Measurements from ENCODE around the gene TEAD4. TPM values are rescaled to one million over a fixed set of nuclear protein-coding genes. Genes with fewer than 3 reads are reported as not detected.
A peak's percentile ranks its signal among the peaks of the same experiment; 100 is the strongest.

The TEAD4 gene
- total RNA-seq, 1 experiment from 2014 or later = 43.2 TPM

- intact Hi-C loops (cut with micrococcal nuclease) = loop anchor here (1.0 kb wide), 2 partner anchors 59 to 91 kb away; no protein-coding TSS in a partner anchor
These were observed 14.7 kb upstream of the TEAD4 start for GRCh38 chr12:2944401-2945047.

More at GRCh38 chr12:2944401-2945047, 14.7 kb upstream of the TEAD4 start:
- H4K20me1 ChIP-seq (ENCODE audit: insufficient read depth) = no peaks in the 10 kb centered on the region
- no peaks in the 10 kb centered on the region for H3K79me2 ChIP-seq (ENCODE audit: insufficient read depth, low read length)
- ChIA-PET CTCF (interaction anchor here (0.9 to 2.5 kb wide), 14 partner anchors 11 to 204 kb away, joined by 3 to 22 read pairs (median 4); partner anchors contain the start of genes FOXM1 and RHNO1), RAD21 (ENCODE audit: low non-redundant PET in 1 of 2, low total read pairs in 2 of 2, uncharacterized antibody in 2 of 2, unreplicated experiment in 2 of 2) (interaction anchor here in 1 of 2 experiments (0.7 to 0.9 kb wide), 2 partner anchors 58 to 59 kb away, joined by 3 read pairs; no protein-coding TSS in a partner anchor), POLR2A (interaction anchor here (1.1 to 1.3 kb wide), 2 partner anchors 17 to 59 kb away, joined by 3 to 4 read pairs; no protein-coding TSS in a partner anchor)
- H3K9ac ChIP-seq (ENCODE audit: low read length) = no peak overlapping the region
- DNase-seq (ENCODE audit: low read depth, low spot score) (peak; percentile 34), ATAC-seq (peak; percentile 95)
- H3K27ac ChIP-seq (ENCODE audit: low read depth, low read length) = no peak overlapping the region
- H2AFZ ChIP-seq (ENCODE audit: low read depth, low read length, poor library complexity, severe bottlenecking) = peak overlapping the region; percentile 91
- H3K4me1 ChIP-seq (ENCODE audit: control insufficient read depth in 1 of 2, insufficient read depth in 2 of 2, low read length in 2 of 2) = peaks cover 2 to 11% of the 10 kb centered on the region in 2 experiments; a peak in 2 of 4 replicates
- no peaks in the 10 kb centered on the region for H3K27me3 ChIP-seq (ENCODE audit: insufficient read depth, low read length)
- H3K9me2 ChIP-seq (ENCODE audit: insufficient read depth) = no peaks in the 10 kb centered on the region
- BruUV-seq (replicated peaks) = no TSS peak
- H3K36me3 ChIP-seq (ENCODE audit: control insufficient read depth in 1 of 2, insufficient read depth in 2 of 2, low read length in 2 of 2) = no peaks in the 10 kb centered on the region
- no peaks in the 10 kb centered on the region for H3K9me3 ChIP-seq (ENCODE audit: control insufficient read depth in 1 of 2, insufficient read depth in 1 of 2, low read depth in 1 of 2, low read length in 2 of 2)
- peak overlapping the region; percentile 48 for H3K4me2 ChIP-seq (ENCODE audit: low read length)
- H3K4me3 ChIP-seq (replicated peaks in 1 of 2; ENCODE audit: low read depth in 1 of 2, low read length in 2 of 2) = no peak overlapping the region
- TF ChIP-seq REST (IDR thresholded peaks at IDR 0.05; ENCODE audit: low read depth) = no peak
- TF ChIP-seq CEBPB (IDR thresholded peaks at IDR 0.05; ENCODE audit: low read depth) = no peak
- TF ChIP-seq ZNF274 (IDR thresholded peaks at IDR 0.05; ENCODE audit: low read depth, low read length) = no peak
- no peak for TF ChIP-seq SP1 (IDR thresholded peaks at IDR 0.05; ENCODE audit: low read depth)
- TF ChIP-seq EGR1 (IDR thresholded peaks at IDR 0.05; ENCODE audit: low read depth) = no peak
- TF ChIP-seq EZH2 (IDR thresholded peaks at IDR 0.05) = no peak
- no peak for TF ChIP-seq CBX3 (IDR thresholded peaks at IDR 0.05; ENCODE audit: low read depth)
- TF ChIP-seq CTCF (IDR thresholded peaks at IDR 0.05 in 2 of 3, conservative IDR thresholded peaks at IDR 0.05 in 1 of 3; ENCODE audit: borderline replicate concordance in 1 of 3, insufficient read depth in 1 of 3, low read depth in 2 of 3, low read length in 2 of 3) = peak; percentile 86 to 97 (median 92)
- no peak for TF ChIP-seq TCF7L2 (IDR thresholded peaks at IDR 0.05; ENCODE audit: borderline replicate concordance, extremely low read depth, insufficient read depth, insufficient read length)
- peak; percentile 59; the same call in 1 of the 2 replicates for TF ChIP-seq MAX (IDR thresholded peaks at IDR 0.05)
- TF ChIP-seq ELF1 (IDR thresholded peaks at IDR 0.05; ENCODE audit: borderline replicate concordance, low read depth) = no peak
- peak; percentile 84 for TF ChIP-seq RAD21 (IDR thresholded peaks at IDR 0.05; ENCODE audit: low read depth)
